HUES64 (cell line): ENCODE results near the gene CENPT. TPM values are rescaled to one million over a fixed set of nuclear protein-coding genes. Genes with fewer than 3 reads are reported as not detected.

Experiments
- H3K27ac ChIP-seq: 2 replicates; pipeline ENCODE4 v1.7.0; 2013; ENCODE audit warnings: low read depth, low read length, inconsistent platforms
- H3K27me3 ChIP-seq: 2 replicates; pipeline ENCODE4 v1.6.1; 2013; ENCODE audit warnings: mild to moderate bottlenecking, low read length; ENCODE audit not compliant: insufficient read depth
- H3K36me3 ChIP-seq: 2 replicates; pipeline ENCODE4 v1.6.1; 2013; ENCODE audit warnings: mild to moderate bottlenecking, low read length; ENCODE audit not compliant: insufficient read depth
- H3K4me1 ChIP-seq: 2 replicates; pipeline ENCODE4 v1.6.1; 2013; ENCODE audit warnings: mild to moderate bottlenecking, low read length, moderate library complexity; ENCODE audit not compliant: insufficient read depth
- H3K4me3 ChIP-seq: 2 replicates; pipeline ENCODE4 v1.5.1; 2013; ENCODE audit warnings: mild to moderate bottlenecking, low read length, moderate library complexity
- H3K9ac ChIP-seq: 2 replicates; pipeline ENCODE4 v1.6.1; 2013; ENCODE audit warnings: mild to moderate bottlenecking, low read depth, low read length
- H3K9me3 ChIP-seq: 2 replicates; pipeline ENCODE4 v1.6.1; 2013; ENCODE audit warnings: low read depth, low read length; ENCODE audit not compliant: insufficient read depth
- WGBS: fragments of 150-250, 120-280 bp; methylation state at CpG from one replicate; pipeline ENCODE4 v1.1.7; 2013; ENCODE audit warnings: missing lambda C conversion rate; 5-methylcytosine and 5-hydroxymethylcytosine counted together
- polyA plus RNA-seq, 2 experiments: library from polyadenylated mRNA; stranded (reverse); fragments of 50-300 nt; gene quantifications; one replicate each; pipeline ENCODE4 v1.2.3, GENCODE V29; 2013

CENPT gene
- 35.3 TPM for polyA plus RNA-seq (2013, experiment 1 of 2)
- polyA plus RNA-seq (2013, experiment 2 of 2) = 31.2 TPM

- H3K27me3 ChIP-seq = no peaks in the 10 kb centered on the region
- peaks cover 28% of the 10 kb centered on the region for H3K4me1 ChIP-seq
- peak within 1 kb of the TSS; percentile 93 for H3K9ac ChIP-seq
- H3K27ac ChIP-seq = peak within 1 kb of the TSS; percentile 90
- H3K4me3 ChIP-seq = peak within 1 kb of the TSS; percentile 92
- under 1% methylated on average over 62 of the region's 62 CpGs for WGBS
- peaks cover 13% of the 10 kb centered on the region; the same call in 1 of the 2 replicates for H3K36me3 ChIP-seq
- no peaks in the 10 kb centered on the region for H3K9me3 ChIP-seq
These were observed at the start of gene CENPT for GRCh38 chr16:67847064-67847861. Gene CENPT (minus strand): TSS chr16:67847693. CDS start chr16:67833859, 13,834 bp downstream.

- 94% methylated on average over 3 of the region's 3 CpGs for WGBS
- no peak overlapping the region for H3K4me3 ChIP-seq
- H3K27me3 ChIP-seq = no peaks in the 10 kb centered on the region
- H3K27ac ChIP-seq = no peak overlapping the region
- no peaks in the 10 kb centered on the region for H3K36me3 ChIP-seq
- no peak overlapping the region for H3K9ac ChIP-seq
- no peaks in the 10 kb centered on the region for H3K9me3 ChIP-seq
- peaks cover 12% of the 10 kb centered on the region; the same call in 1 of the 2 replicates for H3K4me1 ChIP-seq
These were observed 49.7 kb upstream of the CENPT start for GRCh38 chr16:67897231-67897630.

GRCh38 chr16:67893743-67894399 lies 46.4 kb upstream of the CENPT start:
- Histone ChIP-seq H3K4me1 (peaks cover 12% of the 10 kb centered on the region; the same call in 1 of the 2 replicates), H3K36me3 (no peaks in the 10 kb centered on the region), H3K27ac (peak overlapping the region; percentile 90), H3K9me3 (no peaks in the 10 kb centered on the region), H3K4me3 (peak overlapping the region; percentile 100), H3K9ac (peak overlapping the region; percentile 99), H3K27me3 (no peaks in the 10 kb centered on the region)
- WGBS = 40% methylated on average over 14 of the region's 14 CpGs

GRCh38 chr16:67892899-67893742 lies 45.6 kb upstream of the CENPT start, which contains the start of gene PSKH1:
Gene PSKH1 (plus strand): TSS chr16:67893254. CDS start chr16:67908750, 15,496 bp downstream.
- Histone ChIP-seq H3K27me3 (no peaks in the 10 kb centered on the region), H3K27ac (peak within 1 kb of the TSS; percentile 90), H3K4me1 (peaks cover 12% of the 10 kb centered on the region; the same call in 1 of the 2 replicates), H3K9me3 (no peaks in the 10 kb centered on the region), H3K36me3 (no peaks in the 10 kb centered on the region), H3K9ac (peak within 1 kb of the TSS; percentile 99), H3K4me3 (peak within 1 kb of the TSS; percentile 100)
- WGBS = under 1% methylated on average over 90 of the region's 90 CpGs

GRCh38 chr16:67892375-67892774 lies 44.9 kb upstream of the CENPT start:
- Histone ChIP-seq H3K4me3 (peak overlapping the region; percentile 61), H3K9ac (peak overlapping the region; percentile 55), H3K4me1 (peaks cover 12% of the 10 kb centered on the region; the same call in 1 of the 2 replicates), H3K27me3 (no peaks in the 10 kb centered on the region), H3K36me3 (no peaks in the 10 kb centered on the region), H3K27ac (peak overlapping the region; percentile 17; the same call in 1 of the 2 replicates), H3K9me3 (no peaks in the 10 kb centered on the region)
- WGBS = 70% methylated on average over 3 of the region's 5 CpGs

- Histone ChIP-seq H3K9ac (no peak overlapping the region), H3K9me3 (no peaks in the 10 kb centered on the region), H3K36me3 (peaks cover 8% of the 10 kb centered on the region), H3K4me3 (no peak overlapping the region), H3K27me3 (no peaks in the 10 kb centered on the region), H3K27ac (no peak overlapping the region), H3K4me1 (peaks cover 5% of the 10 kb centered on the region)
- WGBS = 93% methylated on average over 3 of the region's 3 CpGs
These were observed 40.8 kb upstream of the CENPT start for GRCh38 chr16:67888331-67888730.

- H3K9me3 ChIP-seq = no peaks in the 10 kb centered on the region
- H3K9ac ChIP-seq = no peak overlapping the region
- no peak overlapping the region for H3K27ac ChIP-seq
- no peak overlapping the region for H3K4me3 ChIP-seq
- H3K27me3 ChIP-seq = no peaks in the 10 kb centered on the region
- peaks cover 26% of the 10 kb centered on the region for H3K36me3 ChIP-seq
- no peaks in the 10 kb centered on the region; the same call in 1 of the 2 replicates for H3K4me1 ChIP-seq
- 87% methylated on average over 5 of the region's 5 CpGs for WGBS
These were observed 38.9 kb upstream of the CENPT start for GRCh38 chr16:67886387-67886786.

- Histone ChIP-seq H3K4me3 (no peak overlapping the region), H3K27ac (no peak overlapping the region), H3K9me3 (no peaks in the 10 kb centered on the region), H3K9ac (no peak overlapping the region), H3K4me1 (no peaks in the 10 kb centered on the region; the same call in 1 of the 2 replicates), H3K27me3 (no peaks in the 10 kb centered on the region), H3K36me3 (peaks cover 31% of the 10 kb centered on the region)
- WGBS = 96% methylated on average over 19 of the region's 19 CpGs
These were observed 38.5 kb upstream of the CENPT start for GRCh38 chr16:67885976-67886375.

- H3K4me3 ChIP-seq = no peak overlapping the region
- H3K27me3 ChIP-seq = no peaks in the 10 kb centered on the region
- no peak overlapping the region for H3K27ac ChIP-seq
- H3K9ac ChIP-seq = no peak overlapping the region
- peaks cover 35% of the 10 kb centered on the region for H3K36me3 ChIP-seq
- WGBS = 87% methylated on average over 12 of the region's 12 CpGs
- H3K4me1 ChIP-seq = no peaks in the 10 kb centered on the region; the same call in 1 of the 2 replicates
- no peaks in the 10 kb centered on the region for H3K9me3 ChIP-seq
These were observed 38.1 kb upstream of the CENPT start for GRCh38 chr16:67885545-67885944.

GRCh38 chr16:67884684-67885083 lies 37.2 kb upstream of the CENPT start, which contains the start of gene NRN1L:
Gene NRN1L (plus strand): TSS chr16:67884885. CDS start chr16:67884904, 19 bp downstream.
- 14% methylated on average over 22 of the region's 22 CpGs for WGBS
- peak within 1 kb of the TSS; percentile 8; the same call in 1 of the 2 replicates for H3K4me3 ChIP-seq
- H3K9ac ChIP-seq = no peak within 1 kb of the TSS
- peaks cover 43% of the 10 kb centered on the region for H3K36me3 ChIP-seq
- H3K27me3 ChIP-seq = no peaks in the 10 kb centered on the region
- no peaks in the 10 kb centered on the region for H3K9me3 ChIP-seq
- H3K4me1 ChIP-seq = no peaks in the 10 kb centered on the region; the same call in 1 of the 2 replicates
- H3K27ac ChIP-seq = peak within 1 kb of the TSS; percentile 11; the same call in 1 of the 2 replicates
